Ovary (tissue), 10 donors: Measurements from ENCODE around the gene SYCE1L. TPM values are rescaled to one million over a fixed set of nuclear protein-coding genes. Genes with fewer than 3 reads are reported as not detected.
"Not testable (repeated sequence)": the region's sequence is repeated elsewhere in the genome, so short reads cannot be mapped to it uniquely, and the experiment has no call there.

Experiments used
- DNase-seq, 5 donors: peaks; one replicate each; pipeline ENCODE4 v3.0.0-alpha.2; 2019 to 2020
- H3K27ac ChIP-seq, 2 donors: fragments of 200-600 bp; one replicate each; pipeline versions ENCODE4 v1.5.1 to v1.8.0; 2019 to 2022
- H3K27me3 ChIP-seq: fragments of 200-600 bp; one replicate; pipeline ENCODE4 v1.8.0; 2022
- H3K36me3 ChIP-seq: fragments of 200-600 bp; sonication (generic); one replicate; pipeline ENCODE4 v1.5.1; 2019
- H3K4me1 ChIP-seq: one replicate; pipeline ENCODE4 v1.8.1; 2013; ENCODE audit warnings: mild to moderate bottlenecking, moderate library complexity; ENCODE audit not compliant: insufficient read depth
- H3K4me3 ChIP-seq: fragments of 200-600 bp; sonication (generic); one replicate; pipeline ENCODE4 v1.5.1; 2017
- H3K9me3 ChIP-seq, 2 donors: fragments of 200-600 bp in 1 of 2; sonication (generic) in 1 of 2; one replicate each; pipeline versions ENCODE4 v1.5.1 to v1.8.1; 2013 to 2019; ENCODE audit warnings: mild to moderate bottlenecking in 1 of 2, moderate library complexity in 1 of 2
- CTCF ChIP-seq, 3 donors: fragments of 450-650 bp in 2 of 3; fragments of 200-600 bp in 1 of 3; IDR thresholded peaks; one replicate each; pipeline versions ENCODE4 v1.5.1 to v1.8.0; 2016 to 2022; ENCODE audit warnings: antibody characterized with exemption in 3 of 3, mild to moderate bottlenecking in 1 of 3
- EP300 ChIP-seq: sonication (generic); formaldehyde crosslinking; IDR thresholded peaks from one replicate; pipeline ENCODE4 v1.6.1; 2017; ENCODE audit warnings: antibody characterized with exemption
- POLR2A ChIP-seq: fragments of 450-650 bp; IDR thresholded peaks from one replicate; pipeline ENCODE4 v1.6.1; 2017; ENCODE audit warnings: antibody characterized with exemption, mild to moderate bottlenecking, moderate library complexity
- WGBS, 3 donors: extraction: QIAGEN DNeasy Blood & Tissue Kit in 1 of 3; methylation state at CpG; one replicate each; pipeline versions ENCODE4 v1.1.5 to v1.1.7; 2013 to 2017; 5-methylcytosine and 5-hydroxymethylcytosine counted together
- intact Hi-C, 4 donors: fragments of 100-400 bp; cut with DNase I; formaldehyde crosslinking; loops; one replicate each; pipeline versions ENCODE4 v1.11.0 to v1.15.1; 2022 to 2023
- long read RNA-seq, 3 donors: library from polyadenylated mRNA in 2 of 3; unstranded in 2 of 3; transcript quantifications; one replicate each; pipeline ENCODE4 v2.0.0 and lab custom pipeline, GENCODE V29; 2021 to 2026
- polyA plus RNA-seq, 2 donors: library from polyadenylated mRNA; stranded (reverse); fragments of 200-250 nt in 1 of 2; fragments of 350-450 nt in 1 of 2; fragmentation: Illumina TruSeq in 1 of 2; extraction: RNeasy Lipid Tissue Mini Kit (QIAGEN cat#74804) in 1 of 2; gene quantifications; one replicate each; pipeline ENCODE4 v1.2.3, GENCODE V29; 2013 to 2014
- total RNA-seq, 7 donors: library from RNA; depleted of rRNA in 2 of 7; stranded (reverse); fragments of >200 nt in 2 of 7; fragmentation: NEBNext Ultra II Directional in 3 of 7; extraction: Animal tissue kit (Norgen Biotek cat#: 25700) in 3 of 7; gene quantifications; one replicate each; pipeline versions ENCODE4 v1.1.0 to v1.2.4, GENCODE V29; 2016 to 2023
- donor health status: DM: no; HTN: no; CAD: no; lungs with moderate emphysema.
- donor health status: DM: no; HTN: no; CAD: no.
- donor health status: Bipolar disorder and iron deficiency.
- donor health status: DM: yes; HTN: yes; CAD: no.
- donor health status: DM: no; HTN: no; CAD: no.
- donor health status: DM: yes; HTN: yes; CAD: no.

The SYCE1L gene
- total RNA-seq (10 to 100 TPM in 4 of 7 donors, 1 to 10 TPM in 3; 4.4 to 56.0 (median 12.1) TPM), polyA plus RNA-seq (1 to 10 TPM in 1 of 2 donors, not detected in 1; 5.6 TPM)
- long read RNA-seq, donor 1, partial matches to known transcripts, result 10 of 15 reads
- long read RNA-seq, donor 1, other reads (novel, unspliced or antisense), result 3 of 15 reads
- long read RNA-seq, donor 2, partial matches to known transcripts, result 5 of 5 reads
- long read RNA-seq, donor 2, other reads (novel, unspliced or antisense), result 0 of 5 reads
- long read RNA-seq, donor 3, transcript SYCE1L-203 (2 exons, 598 nt), result major isoform, 5 of 26 reads
- long read RNA-seq, donor 3, partial matches to known transcripts, result 16 of 26 reads
- long read RNA-seq, donor 3, other reads (novel, unspliced or antisense), result 5 of 26 reads

GRCh38 chr16:77199211-77199610 lies at the start of gene SYCE1L:
TSS of gene SYCE1L (plus strand) at chr16:77199408. CDS start at chr16:77199452, 44 bp downstream.
- no peaks in the 10 kb centered on the region for H3K4me1 ChIP-seq
- no peak within 1 kb of the TSS for H3K27ac ChIP-seq
- DNase-seq, result no peak
- TF ChIP-seq EP300, result no peak
- TF ChIP-seq CTCF (IDR thresholded peaks at IDR 0.05), result no peak
- no peak for TF ChIP-seq POLR2A
- intact Hi-C loops, result no loop called here
- 90 to 95% (median 94%) methylated on average over 18 of the region's 18 CpGs for WGBS, 3 donors
- no peaks in the 10 kb centered on the region for H3K36me3 ChIP-seq
- H3K27me3 ChIP-seq, result no peaks in the 10 kb centered on the region
- H3K4me3 ChIP-seq, result no peak within 1 kb of the TSS
- H3K9me3 ChIP-seq, result no peaks in the 10 kb centered on the region

- TF ChIP-seq EP300, result no peak
- no peak for TF ChIP-seq CTCF (IDR thresholded peaks at IDR 0.05)
- TF ChIP-seq POLR2A, result no peak
- Histone ChIP-seq H3K27ac (no peak overlapping the region), H3K36me3 (no peaks in the 10 kb centered on the region), H3K4me3 (no peak overlapping the region), H3K4me1 (no peaks in the 10 kb centered on the region), H3K27me3 (no peaks in the 10 kb centered on the region), H3K9me3 (no peaks in the 10 kb centered on the region)
- DNase-seq, result no peak
- WGBS, 3 donors, result 4 to 6% (median 6%) methylated on average over 3 of the region's 3 CpGs
- intact Hi-C loops, result no loop called here
Measured at GRCh38 chr16:77157346-77158058, 41.7 kb upstream of the SYCE1L start.

GRCh38 chr16:77158293-77158692 lies 40.9 kb upstream of the SYCE1L start:
- no peak for DNase-seq
- H3K4me1 ChIP-seq, result no peaks in the 10 kb centered on the region
- H3K9me3 ChIP-seq, result no peaks in the 10 kb centered on the region
- TF ChIP-seq CTCF (IDR thresholded peaks at IDR 0.05), result no peak
- TF ChIP-seq POLR2A, result no peak
- no peak for TF ChIP-seq EP300
- H3K4me3 ChIP-seq, result no peak overlapping the region
- H3K27me3 ChIP-seq, result no peaks in the 10 kb centered on the region
- 83 to 85% (median 85%) methylated on average over 6 of the region's 6 CpGs for WGBS, 3 donors
- no peak overlapping the region for H3K27ac ChIP-seq
- intact Hi-C loops, result no loop called here
- no peaks in the 10 kb centered on the region for H3K36me3 ChIP-seq

GRCh38 chr16:77165006-77165405 lies 34.2 kb upstream of the SYCE1L start:
- no peak overlapping the region for H3K27ac ChIP-seq
- H3K4me1 ChIP-seq, result no peaks in the 10 kb centered on the region
- intact Hi-C loops, result loop anchor here in 1 of 4 donors (10.0 kb wide), 1 partner anchor 1370 kb away; no protein-coding TSS in a partner anchor
- H3K9me3 ChIP-seq, result no peaks in the 10 kb centered on the region
- 66 to 81% (median 75%) methylated on average over 2 of the region's 2 CpGs for WGBS, 3 donors
- no peak for DNase-seq
- H3K36me3 ChIP-seq, result no peaks in the 10 kb centered on the region
- TF ChIP-seq CTCF (IDR thresholded peaks at IDR 0.05), result no peak
- no peak for TF ChIP-seq POLR2A
- no peak for TF ChIP-seq EP300
- no peaks in the 10 kb centered on the region for H3K27me3 ChIP-seq
- no peak overlapping the region for H3K4me3 ChIP-seq

GRCh38 chr16:77165536-77166236 lies 33.5 kb upstream of the SYCE1L start:
- H3K4me1 ChIP-seq, DNase-seq, H3K36me3 ChIP-seq, H3K27ac ChIP-seq, H3K27me3 ChIP-seq, H3K9me3 ChIP-seq, H3K4me3 ChIP-seq: not testable (repeated sequence)
- intact Hi-C loops, result loop anchor here in 1 of 4 donors (10.0 kb wide), 1 partner anchor 1371 kb away; no protein-coding TSS in a partner anchor
- 81 to 85% (median 84%) methylated on average over 9 of the region's 9 CpGs for WGBS, 3 donors
